IMR-90 (cell line): ENCODE data around the gene GALM. TPM values are rescaled to one million over a fixed set of nuclear protein-coding genes. Genes with fewer than 3 reads are reported as not detected.

Source experiments
- ATAC-seq: fragments of 200-7000 bp; cut with Tn5 transposase; 2 replicates; pipeline ENCODE4 v1.9.1; 2020; ENCODE audit warnings: low read depth, mild to moderate bottlenecking, moderate library complexity
- BruUV-seq: library from RNA; stranded (reverse); fragments of 400-500 nt; replicated peaks from 2 replicates; lab custom pipeline; 2021; lab: Mats Ljungman, UMichigan
- CTCF ChIA-PET: fragments of 300-600 bp; formaldehyde crosslinking; extraction: SDS; loops from one replicate; lab custom pipeline; 2021; ENCODE audit warnings: antibody characterized with exemption; lab: Yijun Ruan, JAX
- POLR2A ChIA-PET: fragments of 300-600 bp; sonication (Branson Sonifier 250); formaldehyde crosslinking; loops from one replicate; lab custom pipeline; 2022; ENCODE audit warnings: antibody characterized with exemption; ENCODE audit not compliant: unreplicated experiment; lab: Charles Lee
- DNase-seq: peaks from one replicate; pipeline ENCODE4 v3.0.0; 2013
- H2AFZ ChIP-seq: replicated peaks from 2 replicates; pipeline ENCODE3; 2013; ENCODE audit warnings: low read length, mild to moderate bottlenecking; ENCODE audit not compliant: poor library complexity
- H2AK5ac ChIP-seq: 2 replicates; pipeline ENCODE4 v1.6.1; 2013; ENCODE audit warnings: low read depth, low read length, inconsistent platforms
- H2AK9ac ChIP-seq: replicated peaks from 2 replicates; pipeline ENCODE3; 2013; ENCODE audit warnings: mild to moderate bottlenecking, low read depth, low read length, moderate library complexity; ENCODE audit not compliant: poor library complexity
- H2BK120ac ChIP-seq: 2 replicates; pipeline ENCODE4 v1.6.1; 2013; ENCODE audit warnings: low read depth, low read length, inconsistent platforms
- H2BK15ac ChIP-seq: 3 replicates; pipeline ENCODE4 v1.6.1; 2013; ENCODE audit warnings: low read depth, low read length, inconsistent platforms
- H2BK20ac ChIP-seq: 2 replicates; pipeline ENCODE4 v1.6.1; 2013; ENCODE audit warnings: low read depth, mild to moderate bottlenecking, inconsistent platforms, low read length, moderate library complexity
- H2BK5ac ChIP-seq: 2 replicates; pipeline ENCODE4 v1.6.1; 2013; ENCODE audit warnings: mild to moderate bottlenecking, low read depth, low read length, inconsistent platforms; ENCODE audit not compliant: poor library complexity, severe bottlenecking
- H3K14ac ChIP-seq: replicated peaks from 2 replicates; pipeline ENCODE4 v1.6.1; 2013; ENCODE audit warnings: low read depth, low read length, inconsistent platforms
- H3K18ac ChIP-seq: 2 replicates; pipeline ENCODE4 v1.6.1; 2013; ENCODE audit warnings: low read depth, low read length, control low read depth
- H3K23ac ChIP-seq: 2 replicates; pipeline ENCODE4 v1.6.1; 2013; ENCODE audit warnings: low read depth, low read length, inconsistent platforms
- H3K27ac ChIP-seq: 2 replicates; pipeline ENCODE4 v1.5.1; 2013; ENCODE audit warnings: mild to moderate bottlenecking, control low read depth, low read length; ENCODE audit not compliant: insufficient read depth
- H3K27me3 ChIP-seq: 2 replicates; pipeline ENCODE4 v1.6.1; 2013; ENCODE audit warnings: low read length; ENCODE audit not compliant: control insufficient read depth, insufficient read depth
- H3K36me3 ChIP-seq: 2 replicates; pipeline ENCODE4 v1.6.1; 2013; ENCODE audit warnings: low read length, mixed read lengths; ENCODE audit not compliant: control insufficient read depth, insufficient read depth
- H3K4ac ChIP-seq: 2 replicates; pipeline ENCODE4 v1.6.1; 2013; ENCODE audit warnings: low read depth, low read length, inconsistent platforms
- H3K4me1 ChIP-seq: 2 replicates; pipeline ENCODE4 v1.6.1; 2013; ENCODE audit warnings: low read length, mixed read lengths; ENCODE audit not compliant: control insufficient read depth, insufficient read depth
- H3K4me2 ChIP-seq: 2 replicates; pipeline ENCODE4 v1.6.1; 2013; ENCODE audit warnings: low read depth, mild to moderate bottlenecking, control low read depth, low read length, moderate library complexity
- H3K4me3 ChIP-seq: 2 replicates; pipeline ENCODE4 v1.5.1; 2013; ENCODE audit warnings: low read depth, mild to moderate bottlenecking, control low read depth, low read length, moderate library complexity; ENCODE audit not compliant: insufficient read depth
- H3K56ac ChIP-seq: 2 replicates; pipeline ENCODE4 v1.6.1; 2013; ENCODE audit warnings: low read length, inconsistent platforms; ENCODE audit not compliant: insufficient read depth; ENCODE audit errors: extremely low read depth
- H3K79me1 ChIP-seq, 2 experiments: 2 replicates each; pipeline ENCODE4 v1.6.1; 2013; ENCODE audit warnings: low read length in 2 of 2, inconsistent platforms in 1 of 2, low read depth in 1 of 2
- H3K9ac ChIP-seq: 2 replicates; pipeline ENCODE4 v1.6.1; 2013; ENCODE audit warnings: low read depth, low read length, control low read depth
- H3K9me1 ChIP-seq: 2 replicates; pipeline ENCODE4 v1.6.1; 2013; ENCODE audit warnings: low read length, inconsistent platforms; ENCODE audit not compliant: insufficient read depth
- H3K9me3 ChIP-seq: 2 replicates; pipeline ENCODE4 v1.6.1; 2013; ENCODE audit warnings: low read length; ENCODE audit not compliant: control insufficient read depth, insufficient read depth
- H4K20me1 ChIP-seq: 2 replicates; pipeline ENCODE4 v1.6.1; 2013; ENCODE audit warnings: low read length, inconsistent platforms; ENCODE audit not compliant: insufficient read depth
- H4K5ac ChIP-seq: 2 replicates; pipeline ENCODE4 v1.6.1; 2013; ENCODE audit warnings: mild to moderate bottlenecking, low read depth, low read length, control low read depth
- H4K8ac ChIP-seq, 2 experiments: 2 replicates each; pipeline ENCODE4 v1.6.1; 2013; ENCODE audit warnings: low read depth in 2 of 2, low read length in 2 of 2, control low read depth in 1 of 2, inconsistent platforms in 1 of 2
- H4K91ac ChIP-seq: 2 replicates; pipeline ENCODE4 v1.6.1; 2013; ENCODE audit warnings: low read depth, low read length, inconsistent platforms; ENCODE audit not compliant: insufficient read depth
- BHLHE40 ChIP-seq: fragments of 150-350 bp; IDR thresholded peaks from 2 replicates; pipeline ENCODE4 v1.6.1; 2016; ENCODE audit warnings: mild to moderate bottlenecking, low read depth, low read length
- CEBPB ChIP-seq: IDR thresholded peaks from 2 replicates; pipeline ENCODE4 v1.6.1; 2012; ENCODE audit warnings: low read depth, low read length, improper control_type of control experiment
- CHD1 ChIP-seq: IDR thresholded peaks from 2 replicates; pipeline ENCODE4 v1.6.1; 2012; ENCODE audit warnings: low read depth, low read length, improper control_type of control experiment
- CTCF ChIP-seq: conservative IDR thresholded peaks from 2 replicates; pipeline ENCODE4 v1.5.1; 2012; ENCODE audit warnings: mild to moderate bottlenecking, low read depth, low read length, improper control_type of control experiment
- ELK1 ChIP-seq: fragments of 150-350 bp; IDR thresholded peaks from 2 replicates; pipeline ENCODE4 v1.6.1; 2016; ENCODE audit warnings: low read depth, mild to moderate bottlenecking, low read length, moderate library complexity, borderline replicate concordance
- FOS ChIP-seq: fragments of 150-350 bp; IDR thresholded peaks from 2 replicates; pipeline ENCODE4 v1.6.1; 2016; ENCODE audit warnings: low read depth, low read length
- MAFK ChIP-seq: IDR thresholded peaks from 2 replicates; pipeline ENCODE4 v1.6.1; 2012; ENCODE audit warnings: low read depth, low read length, improper control_type of control experiment
- MAZ ChIP-seq: IDR thresholded peaks from 2 replicates; pipeline ENCODE4 v1.6.1; 2012; ENCODE audit warnings: low read depth, mild to moderate bottlenecking, low read length, improper control_type of control experiment, moderate library complexity, borderline replicate concordance
- MXI1 ChIP-seq: IDR thresholded peaks from 2 replicates; pipeline ENCODE4 v1.6.1; 2012; ENCODE audit warnings: low read depth, mild to moderate bottlenecking, low read length, moderate library complexity, borderline replicate concordance
- NFE2L2 ChIP-seq: fragments of 150-350 bp; IDR thresholded peaks from 2 replicates; pipeline ENCODE4 v1.6.1; 2016; ENCODE audit warnings: low read depth, mild to moderate bottlenecking, low read length
- POLR2A ChIP-seq: IDR thresholded peaks from 2 replicates; pipeline ENCODE4 v1.6.1; 2012; ENCODE audit warnings: mild to moderate bottlenecking, low read depth, low read length
- RAD21 ChIP-seq: IDR thresholded peaks from 2 replicates; pipeline ENCODE4 v1.6.1; 2012; ENCODE audit warnings: low read length, improper control_type of control experiment
- RCOR1 ChIP-seq: IDR thresholded peaks from 2 replicates; pipeline ENCODE4 v1.6.1; 2012; ENCODE audit warnings: mild to moderate bottlenecking, low read length, improper control_type of control experiment; ENCODE audit not compliant: insufficient replicate concordance
- RFX5 ChIP-seq: IDR thresholded peaks from 2 replicates; pipeline ENCODE4 v1.8.0; 2012; ENCODE audit warnings: low read depth, mild to moderate bottlenecking, low read length, moderate library complexity
- SMC3 ChIP-seq: fragments of 150-350 bp; IDR thresholded peaks from 2 replicates; pipeline ENCODE4 v1.6.1; 2016; ENCODE audit warnings: low read depth, mild to moderate bottlenecking, antibody characterized with exemption, low read length, moderate library complexity
- USF2 ChIP-seq: fragments of 150-350 bp; IDR thresholded peaks from 2 replicates; pipeline ENCODE4 v1.6.1; 2017; ENCODE audit warnings: mild to moderate bottlenecking, antibody characterized with exemption, low read length, low read depth
- WGBS, 2 experiments: methylation state at CpG; one replicate each; pipeline versions ENCODE4 v1.1.5 to v1.1.7; 2013; ENCODE audit warnings: missing lambda C conversion rate in 2 of 2; ENCODE audit not compliant: insufficient read length in 1 of 2; ENCODE audit errors: extremely low coverage in 2 of 2; 5-methylcytosine and 5-hydroxymethylcytosine counted together
- dilution Hi-C: fragments of 300-500 bp; cut with HindIII; formaldehyde crosslinking; loops from one replicate; pipeline ENCODE4 v1.14.3; 2018; ENCODE audit warnings: low sequenced_read_pairs; ENCODE audit not compliant: unreplicated experiment
- in situ Hi-C: fragments of 300-500 bp; cut with MboI; formaldehyde crosslinking; loops from 3 replicates; pipeline ENCODE4 v1.14.3; 2019; ENCODE audit warnings: low sequenced_read_pairs, inconsistent platforms, mixed read lengths
- intact Hi-C: fragments of 100-400 bp; cut with micrococcal nuclease; formaldehyde crosslinking; loops from 2 replicates; pipeline ENCODE4 v1.10.0; 2022
- polyA plus RNA-seq, 3 experiments: library from polyadenylated mRNA; depleted of rRNA; stranded (reverse); fragments of >200 nt; gene quantifications; 2 replicates each; pipeline ENCODE4 v1.2.3, GENCODE V29; 2012; ENCODE audit warnings: low replicate concordance in 1 of 3
- total RNA-seq: library from RNA; depleted of rRNA; stranded (reverse); fragments of >200 nt; gene quantifications from 2 replicates; pipeline ENCODE4 v1.2.3, GENCODE V29; 2012

Gene GALM
- total and polyA plus RNA-seq, 2 of the 4 experiments (the other 2 are of a cell fraction), result 12.1 to 24.2 TPM

- TF ChIP-seq BHLHE40, result no peak
- TF ChIP-seq CTCF, result no peak
- no peak for TF ChIP-seq MAZ
- no peak for TF ChIP-seq USF2
- TF ChIP-seq ELK1, result no peak
- TF ChIP-seq RCOR1, result no peak
- no peak for TF ChIP-seq CEBPB
- no peak for TF ChIP-seq CHD1
- TF ChIP-seq NFE2L2, result no peak
- no peak for TF ChIP-seq MAFK
- TF ChIP-seq POLR2A, result no peak
- TF ChIP-seq RFX5, result no peak
- TF ChIP-seq RAD21, result no peak
- TF ChIP-seq MXI1, result no peak
- TF ChIP-seq SMC3, result no peak
- no peak for TF ChIP-seq FOS
- DNase-seq (no peak), ATAC-seq (no peak)
- no peak overlapping the region for H2BK120ac ChIP-seq
- H2AK5ac ChIP-seq, result no peak overlapping the region
- H4K91ac ChIP-seq, result no peak overlapping the region
- H2AFZ ChIP-seq, result no peak overlapping the region
- no peak overlapping the region for H2BK20ac ChIP-seq
- H3K4me2 ChIP-seq, result no peak overlapping the region
- H2BK5ac ChIP-seq, result no peak overlapping the region
- no peak overlapping the region for H4K8ac ChIP-seq
- no peak overlapping the region for H3K4ac ChIP-seq
- H3K4me3 ChIP-seq, result no peak overlapping the region
- intact Hi-C loops (no loop called here), in situ Hi-C loops (no loop called here), dilution Hi-C loops (no loop called here)
- no peaks in the 10 kb centered on the region for H3K79me1 ChIP-seq
- no peak overlapping the region for H3K9ac ChIP-seq
- no peaks in the 10 kb centered on the region for H3K4me1 ChIP-seq
- no peak overlapping the region for H3K14ac ChIP-seq
- no peak overlapping the region for H3K18ac ChIP-seq
- CTCF ChIA-PET, result interaction anchor here (0.6 kb wide), 1 partner anchor 769 kb away, joined by 5 read pairs; no protein-coding TSS in a partner anchor
- POLR2A ChIA-PET, result no interaction called here
- no CpG with 5 or more reads among the region's 4 CpGs for WGBS, 2 experiments
- no peak overlapping the region for H3K27ac ChIP-seq
- no peak overlapping the region for H2BK15ac ChIP-seq
- H3K9me3 ChIP-seq, result no peaks in the 10 kb centered on the region
- H3K23ac ChIP-seq, result no peak overlapping the region
- no TSS peak for BruUV-seq
- no peak overlapping the region for H4K5ac ChIP-seq
- H3K36me3 ChIP-seq, result no peaks in the 10 kb centered on the region
- H3K56ac ChIP-seq, result no peak overlapping the region
- H4K20me1 ChIP-seq, result no peaks in the 10 kb centered on the region
- no peaks in the 10 kb centered on the region for H3K27me3 ChIP-seq
- no peak overlapping the region for H2AK9ac ChIP-seq
- H3K9me1 ChIP-seq, result no peaks in the 10 kb centered on the region
Measured at GRCh38 chr2:38636069-38636468, 29.8 kb upstream of the GALM start.
